HEK293 (cell line): ENCODE results near the gene MTA3.
A peak's percentile ranks its signal among the peaks of the same experiment; 100 is the strongest.

Experiments used
- CTCF ChIA-PET: fragments of 350-600 bp; formaldehyde crosslinking; extraction: SDS; loops from one replicate; lab custom pipeline; 2021; ENCODE audit warnings: antibody characterized with exemption; lab: Yijun Ruan, JAX
- POLR2A ChIA-PET: fragments of 300-600 bp; formaldehyde crosslinking; extraction: SDS; loops from one replicate; lab custom pipeline; 2020; ENCODE audit warnings: antibody characterized with exemption, inconsistent platforms; lab: Yijun Ruan, JAX
- H3K27ac ChIP-seq: fragments of 200-500 bp; sonication (Bioruptor generic); 2 replicates; pipeline ENCODE4 v1.5.1; 2014; ENCODE audit warnings: low read depth, low read length, control low read depth, inconsistent platforms; ENCODE audit errors: extremely low read depth
- H3K36me3 ChIP-seq, 2 experiments: fragments of 200-500 bp in 1 of 2; sonication (Bioruptor generic) in 1 of 2; 1 replicate in 1 of 2; 2 replicates in 1 of 2; pipeline ENCODE4 v1.5.1; 2014 to 2017; ENCODE audit warnings: inconsistent platforms in 2 of 2, low read length in 2 of 2; ENCODE audit not compliant: control insufficient read depth in 2 of 2, insufficient read depth in 1 of 2
- H3K4me1 ChIP-seq: fragments of 200-500 bp; sonication (Bioruptor generic); 2 replicates; pipeline ENCODE4 v1.5.1; 2014; ENCODE audit warnings: mild to moderate bottlenecking, low read length, inconsistent platforms; ENCODE audit not compliant: control insufficient read depth, insufficient read depth
- H3K4me3 ChIP-seq: 2 replicates; pipeline ENCODE4 v1.5.1; 2011; ENCODE audit warnings: low read depth, mild to moderate bottlenecking, control low read depth, low read length, moderate library complexity
- H3K9me3 ChIP-seq: fragments of 200-500 bp; sonication (Bioruptor generic); 2 replicates; pipeline ENCODE4 v1.5.1; 2014; ENCODE audit warnings: low read depth, low read length, inconsistent platforms; ENCODE audit not compliant: control insufficient read depth, insufficient read depth
- MYNN ChIP-seq: fragments of 450-650 bp; formaldehyde crosslinking; IDR thresholded peaks from 2 replicates; pipeline ENCODE4 v1.5.1; 2016; ENCODE audit warnings: missing biosample characterization, missing genetic modification characterization, borderline replicate concordance
- OSR2 ChIP-seq: fragments of 450-650 bp; formaldehyde crosslinking; IDR thresholded peaks from 2 replicates; pipeline ENCODE4 v1.5.1; 2016; ENCODE audit warnings: missing biosample characterization, missing genetic modification characterization
- ZBTB20 ChIP-seq: fragments of 450-650 bp; formaldehyde crosslinking; IDR thresholded peaks from 2 replicates; pipeline ENCODE4 v1.5.1; 2016; ENCODE audit warnings: missing biosample characterization, missing genetic modification characterization
- ZFP41 ChIP-seq: fragments of 450-650 bp; formaldehyde crosslinking; IDR thresholded peaks from 2 replicates; pipeline ENCODE4 v1.5.1; 2016; ENCODE audit warnings: missing biosample characterization, missing genetic modification characterization, borderline replicate concordance
- ZNF132 ChIP-seq: fragments of 450-650 bp; formaldehyde crosslinking; IDR thresholded peaks from 2 replicates; pipeline ENCODE4 v1.5.1; 2017; ENCODE audit warnings: missing biosample characterization, missing genetic modification characterization, borderline replicate concordance
- ZNF138 ChIP-seq: fragments of 450-650 bp; formaldehyde crosslinking; IDR thresholded peaks from 2 replicates; pipeline ENCODE4 v1.5.1; 2016; ENCODE audit warnings: missing biosample characterization, missing genetic modification characterization, borderline replicate concordance
- ZNF221 ChIP-seq: fragments of 450-650 bp; formaldehyde crosslinking; IDR thresholded peaks from 2 replicates; pipeline ENCODE4 v1.5.1; 2017; ENCODE audit warnings: missing biosample characterization, missing genetic modification characterization, borderline replicate concordance
- ZNF335 ChIP-seq: fragments of 450-650 bp; formaldehyde crosslinking; conservative IDR thresholded peaks from 2 replicates; pipeline ENCODE4 v1.5.1; 2016; ENCODE audit warnings: missing biosample characterization, missing genetic modification characterization
- ZNF394 ChIP-seq: fragments of 450-650 bp; formaldehyde crosslinking; IDR thresholded peaks from 2 replicates; pipeline ENCODE4 v1.5.1; 2016; ENCODE audit warnings: missing biosample characterization, missing genetic modification characterization, mild to moderate bottlenecking, moderate library complexity, borderline replicate concordance
- TF ChIP-seq, protein P1 (sequence below): sonication (generic); formaldehyde crosslinking; IDR thresholded peaks from 2 replicates; pipeline ENCODE4 v1.8.1; 2022; ENCODE audit warnings: mild to moderate bottlenecking, moderate library complexity, missing genetic modification reagents
- TF ChIP-seq, protein P2 (sequence below): fragments of 450-650 bp; formaldehyde crosslinking; IDR thresholded peaks from 2 replicates; pipeline ENCODE4 v1.5.1; 2016; ENCODE audit warnings: missing biosample characterization, missing genetic modification characterization
- TF ChIP-seq, protein P3 (sequence below): fragments of 450-650 bp; formaldehyde crosslinking; IDR thresholded peaks from 2 replicates; pipeline ENCODE4 v1.5.1; 2016; ENCODE audit warnings: missing biosample characterization, missing genetic modification characterization

The MTA3 gene

DNA sequence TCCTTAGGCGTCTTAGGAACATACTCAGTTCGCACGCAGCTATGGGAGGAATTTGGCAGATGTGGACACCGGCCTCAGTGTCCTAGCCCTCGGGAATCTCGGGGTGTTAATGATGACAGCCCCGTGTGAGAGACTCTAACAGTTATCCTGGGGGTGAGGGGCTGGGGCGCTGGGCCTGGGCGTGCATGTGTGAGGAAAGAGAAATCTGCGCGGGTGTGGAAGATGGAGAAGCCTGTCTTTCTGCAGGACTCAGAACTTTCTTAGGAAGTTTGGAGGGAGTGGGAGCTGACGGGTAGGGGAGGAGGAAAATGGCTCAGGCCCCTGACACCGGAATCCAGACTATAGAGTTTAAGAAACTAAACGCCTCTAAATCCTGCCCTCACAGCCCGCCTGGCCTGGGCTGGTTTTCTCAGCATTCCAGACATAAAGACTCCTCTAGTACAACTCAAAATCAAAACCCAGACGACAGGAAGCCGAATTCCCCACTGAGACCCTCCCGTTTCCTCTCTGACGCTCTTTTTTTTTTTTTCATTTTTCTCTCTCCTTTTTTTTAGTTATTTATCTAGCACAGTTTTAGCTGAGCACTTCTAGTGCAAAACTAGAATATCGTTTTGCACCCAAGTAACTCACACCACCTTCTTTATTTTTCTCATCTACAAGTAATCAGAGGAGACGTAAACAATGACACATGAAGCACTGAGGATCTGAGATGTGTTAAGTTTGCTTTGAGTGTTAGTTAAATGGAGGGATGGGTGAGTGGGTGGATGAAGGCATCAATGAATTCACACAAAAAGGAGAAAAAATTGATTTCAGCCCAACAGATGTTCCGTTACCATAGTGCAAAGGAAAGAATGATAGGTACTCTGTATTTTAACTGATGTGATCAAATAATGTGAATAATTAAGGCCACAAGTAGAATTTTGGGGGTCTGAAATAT, 225.2 kb downstream of the MTA3 start:
- H3K4me3 ChIP-seq, result peak overlapping the region; percentile 39
- POLR2A ChIA-PET, result interaction anchor here (1.3 kb wide), 1 partner anchor 16 kb away, joined by 5 read pairs; no protein-coding TSS in a partner anchor
- H3K9me3 ChIP-seq, result no peaks in the 10 kb centered on the region
- no peaks in the 10 kb centered on the region for H3K4me1 ChIP-seq
- no peaks in the 10 kb centered on the region for H3K36me3 ChIP-seq
- TF ChIP-seq ZNF394 (tag by site-specific recombination) (no peak), ZNF138 (tag by site-specific recombination) (no peak), ZBTB20 (tag by site-specific recombination) (peak; percentile 51; the same call in 1 of the 2 replicates), ZNF335 (0 out of 2 replicates have a peak, but pooled peaks have one; percentile 24)
- TF ChIP-seq, protein P1, sequence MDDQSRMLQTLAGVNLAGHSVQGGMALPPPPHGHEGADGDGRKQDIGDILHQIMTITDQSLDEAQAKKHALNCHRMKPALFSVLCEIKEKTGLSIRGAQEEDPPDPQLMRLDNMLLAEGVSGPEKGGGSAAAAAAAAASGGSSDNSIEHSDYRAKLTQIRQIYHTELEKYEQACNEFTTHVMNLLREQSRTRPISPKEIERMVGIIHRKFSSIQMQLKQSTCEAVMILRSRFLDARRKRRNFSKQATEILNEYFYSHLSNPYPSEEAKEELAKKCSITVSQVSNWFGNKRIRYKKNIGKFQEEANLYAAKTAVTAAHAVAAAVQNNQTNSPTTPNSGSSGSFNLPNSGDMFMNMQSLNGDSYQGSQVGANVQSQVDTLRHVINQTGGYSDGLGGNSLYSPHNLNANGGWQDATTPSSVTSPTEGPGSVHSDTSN (CRISPR knock-in tag), result 0 out of 2 replicates have a peak, but pooled peaks have one; percentile 22
- CTCF ChIA-PET, result no interaction called here
- peak overlapping the region; percentile 52; the same call in 1 of the 2 replicates for H3K27ac ChIP-seq

DNA sequence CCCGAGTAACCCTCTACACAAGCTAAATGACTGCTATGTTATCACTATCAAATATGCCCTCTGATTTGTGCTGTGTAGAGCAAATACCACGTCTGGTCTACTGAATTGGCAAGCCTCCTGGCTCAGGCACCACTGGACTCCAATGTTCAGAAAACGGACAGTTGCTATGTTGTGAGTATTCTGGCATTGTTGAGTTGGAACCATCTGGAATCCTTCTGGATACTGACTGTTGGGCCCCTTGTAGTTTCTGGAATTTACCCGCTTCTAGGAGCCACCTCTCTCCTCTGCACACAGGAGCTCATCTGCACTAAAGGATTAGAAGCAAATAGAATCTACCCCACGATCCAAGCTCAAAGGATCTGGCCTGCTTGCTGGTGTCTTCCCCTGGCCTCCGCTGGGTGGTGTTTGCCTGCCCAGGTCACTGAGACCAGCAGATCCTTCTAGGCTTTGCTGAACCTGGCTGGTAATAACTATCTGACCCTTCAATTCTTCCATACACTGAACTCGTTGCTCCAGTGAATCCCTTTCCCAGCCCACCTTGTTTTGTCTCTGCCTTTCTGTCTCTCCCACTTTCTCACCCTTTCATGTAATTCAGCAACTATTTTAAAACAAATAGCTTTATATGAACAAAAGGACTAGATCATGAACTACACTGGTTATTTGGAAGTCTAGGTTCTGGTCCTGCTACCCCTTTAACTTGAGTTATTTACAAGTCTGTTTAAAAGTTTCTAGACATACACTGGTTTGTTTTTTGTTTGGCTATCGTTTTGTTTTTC, 226.0 kb downstream of the MTA3 start:
- no peak for TF ChIP-seq ZNF132 (tag by site-specific recombination)
- TF ChIP-seq OSR2 (tag by site-specific recombination), result no peak
- TF ChIP-seq ZNF221 (tag by site-specific recombination), result no peak
- no peak for TF ChIP-seq ZFP41 (tag by site-specific recombination)
- TF ChIP-seq ZNF138 (tag by site-specific recombination), result no peak
- TF ChIP-seq, protein P2, sequence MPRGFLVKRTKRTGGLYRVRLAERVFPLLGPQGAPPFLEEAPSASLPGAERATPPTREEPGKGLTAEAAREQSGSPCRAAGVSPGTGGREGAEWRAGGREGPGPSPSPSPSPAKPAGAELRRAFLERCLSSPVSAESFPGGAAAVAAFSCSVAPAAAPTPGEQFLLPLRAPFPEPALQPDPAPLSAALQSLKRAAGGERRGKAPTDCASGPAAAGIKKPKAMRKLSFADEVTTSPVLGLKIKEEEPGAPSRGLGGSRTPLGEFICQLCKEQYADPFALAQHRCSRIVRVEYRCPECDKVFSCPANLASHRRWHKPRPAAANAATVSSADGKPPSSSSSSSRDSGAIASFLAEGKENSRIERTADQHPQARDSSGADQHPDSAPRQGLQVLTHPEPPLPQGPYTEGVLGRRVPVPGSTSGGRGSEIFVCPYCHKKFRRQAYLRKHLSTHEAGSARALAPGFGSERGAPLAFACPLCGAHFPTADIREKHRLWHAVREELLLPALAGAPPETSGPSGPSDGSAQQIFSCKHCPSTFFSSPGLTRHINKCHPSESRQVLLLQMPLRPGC (tag by site-specific recombination), result no peak
- no peak for TF ChIP-seq MYNN (tag by site-specific recombination)
- TF ChIP-seq, protein P3, sequence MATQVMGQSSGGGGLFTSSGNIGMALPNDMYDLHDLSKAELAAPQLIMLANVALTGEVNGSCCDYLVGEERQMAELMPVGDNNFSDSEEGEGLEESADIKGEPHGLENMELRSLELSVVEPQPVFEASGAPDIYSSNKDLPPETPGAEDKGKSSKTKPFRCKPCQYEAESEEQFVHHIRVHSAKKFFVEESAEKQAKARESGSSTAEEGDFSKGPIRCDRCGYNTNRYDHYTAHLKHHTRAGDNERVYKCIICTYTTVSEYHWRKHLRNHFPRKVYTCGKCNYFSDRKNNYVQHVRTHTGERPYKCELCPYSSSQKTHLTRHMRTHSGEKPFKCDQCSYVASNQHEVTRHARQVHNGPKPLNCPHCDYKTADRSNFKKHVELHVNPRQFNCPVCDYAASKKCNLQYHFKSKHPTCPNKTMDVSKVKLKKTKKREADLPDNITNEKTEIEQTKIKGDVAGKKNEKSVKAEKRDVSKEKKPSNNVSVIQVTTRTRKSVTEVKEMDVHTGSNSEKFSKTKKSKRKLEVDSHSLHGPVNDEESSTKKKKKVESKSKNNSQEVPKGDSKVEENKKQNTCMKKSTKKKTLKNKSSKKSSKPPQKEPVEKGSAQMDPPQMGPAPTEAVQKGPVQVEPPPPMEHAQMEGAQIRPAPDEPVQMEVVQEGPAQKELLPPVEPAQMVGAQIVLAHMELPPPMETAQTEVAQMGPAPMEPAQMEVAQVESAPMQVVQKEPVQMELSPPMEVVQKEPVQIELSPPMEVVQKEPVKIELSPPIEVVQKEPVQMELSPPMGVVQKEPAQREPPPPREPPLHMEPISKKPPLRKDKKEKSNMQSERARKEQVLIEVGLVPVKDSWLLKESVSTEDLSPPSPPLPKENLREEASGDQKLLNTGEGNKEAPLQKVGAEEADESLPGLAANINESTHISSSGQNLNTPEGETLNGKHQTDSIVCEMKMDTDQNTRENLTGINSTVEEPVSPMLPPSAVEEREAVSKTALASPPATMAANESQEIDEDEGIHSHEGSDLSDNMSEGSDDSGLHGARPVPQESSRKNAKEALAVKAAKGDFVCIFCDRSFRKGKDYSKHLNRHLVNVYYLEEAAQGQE (tag by site-specific recombination), result no peak
- TF ChIP-seq, all 188 proteins: peak for 0
- CTCF ChIA-PET, result no interaction called here
- Histone ChIP-seq H3K36me3 (no peaks in the 10 kb centered on the region), H3K9me3 (no peaks in the 10 kb centered on the region), H3K27ac (no peak overlapping the region), H3K4me3 (no peak overlapping the region), H3K4me1 (no peaks in the 10 kb centered on the region)
- POLR2A ChIA-PET, result interaction anchor here (1.3 kb wide), 1 partner anchor 15 kb away, joined by 5 read pairs; no protein-coding TSS in a partner anchor
